H1 (cell line): ENCODE measurements around the gene SLC1A7. TPM values are rescaled to one million over a fixed set of nuclear protein-coding genes. Genes with fewer than 3 reads are reported as not detected.

Experiments
- CTCF ChIA-PET: fragments of 300-600 bp; sonication (Branson Sonifier 250); formaldehyde crosslinking; loops from one replicate; lab custom pipeline; 2021; ENCODE audit not compliant: partially characterized antibody; lab: Charles Lee
- POLR2A ChIA-PET: fragments of 300-600 bp; sonication (Branson Sonifier 250); formaldehyde crosslinking; loops from one replicate; lab custom pipeline; 2021; ENCODE audit warnings: inconsistent platforms; ENCODE audit not compliant: partially characterized antibody; lab: Charles Lee
- DNase-seq, 2 experiments: peaks; one replicate each; pipeline versions ENCODE4 v3.0.0 to v3.0.0-alpha.2; 2010 to 2022; ENCODE audit warnings: low spot score in 2 of 2, low read depth in 1 of 2, mixed read lengths in 1 of 2
- FAIRE-seq: peaks from 2 replicates; lab custom pipeline; 2011; peaks lifted over from hg19 to GRCh38; lab: Jason Lieb, UNC
- H2AFZ ChIP-seq: 2 replicates; pipeline ENCODE4 v1.8.1; 2012; ENCODE audit warnings: low read length, inconsistent platforms
- H2AK5ac ChIP-seq: 2 replicates; pipeline ENCODE4 v1.6.1; 2013; ENCODE audit warnings: low read depth, low read length
- H2BK120ac ChIP-seq: replicated peaks from 2 replicates; pipeline ENCODE3; 2013; ENCODE audit warnings: low read depth, low read length, inconsistent platforms
- H2BK12ac ChIP-seq: 2 replicates; pipeline ENCODE4 v1.6.1; 2013; ENCODE audit warnings: low read depth, low read length
- H2BK15ac ChIP-seq: 2 replicates; pipeline ENCODE4 v1.6.1; 2013; ENCODE audit warnings: low read length
- H2BK20ac ChIP-seq: 2 replicates; pipeline ENCODE4 v1.6.1; 2013; ENCODE audit warnings: low read length
- H2BK5ac ChIP-seq: 2 replicates; pipeline ENCODE4 v1.6.1; 2013; ENCODE audit warnings: low read depth, low read length
- H3K14ac ChIP-seq: 2 replicates; pipeline ENCODE4 v1.6.1; 2013; ENCODE audit warnings: inconsistent platforms; ENCODE audit not compliant: insufficient read length
- H3K18ac ChIP-seq: 2 replicates; pipeline ENCODE4 v1.6.1; 2013; ENCODE audit warnings: low read length; ENCODE audit errors: extremely low read depth
- H3K23ac ChIP-seq: 2 replicates; pipeline ENCODE4 v1.6.1; 2013; ENCODE audit warnings: inconsistent platforms; ENCODE audit not compliant: insufficient read length
- H3K23me2 ChIP-seq: 2 replicates; pipeline ENCODE4 v1.6.1; 2013; ENCODE audit warnings: low read depth, low read length
- H3K27ac ChIP-seq: 2 replicates; pipeline ENCODE4 v1.6.1; 2011; ENCODE audit warnings: low read depth, low read length, inconsistent platforms
- H3K27me3 ChIP-seq, 4 experiments: replicated peaks in 1 of 4; 1 replicate in 1 of 4; 2 replicates in 3 of 4; pipeline versions ENCODE4 v1.6.1 to v1.8.1; 2011 to 2013; ENCODE audit warnings: low read length in 3 of 4, mild to moderate bottlenecking in 3 of 4, inconsistent platforms in 2 of 4, mixed read lengths in 2 of 4, moderate library complexity in 1 of 4; ENCODE audit not compliant: control insufficient read depth in 3 of 4, insufficient read depth in 3 of 4; ENCODE audit errors: extremely low read depth in 1 of 4
- H3K36me3 ChIP-seq, 4 experiments: 2 replicates each; pipeline versions ENCODE4 v1.6.1 to v1.8.1; 2011 to 2013; ENCODE audit warnings: mild to moderate bottlenecking in 4 of 4, low read length in 3 of 4, moderate library complexity in 2 of 4, control low read depth in 1 of 4, inconsistent platforms in 1 of 4; ENCODE audit not compliant: insufficient read depth in 4 of 4, control insufficient read depth in 2 of 4
- H3K4ac ChIP-seq: replicated peaks from 2 replicates; pipeline ENCODE3; 2013; ENCODE audit warnings: low read length, low read depth, mixed read lengths, inconsistent platforms; ENCODE audit not compliant: insufficient read length
- H3K4me1 ChIP-seq, 4 experiments: replicated peaks in 1 of 4; 1 replicate in 1 of 4; 2 replicates in 3 of 4; pipeline versions ENCODE4 v1.6.1 to v1.8.1; 2011 to 2013; ENCODE audit warnings: low read length in 3 of 4, inconsistent platforms in 2 of 4, mixed read lengths in 1 of 4; ENCODE audit not compliant: insufficient read depth in 4 of 4, control insufficient read depth in 3 of 4
- H3K4me2 ChIP-seq, 2 experiments: 2 replicates each; pipeline versions ENCODE4 v1.6.1 to v1.8.1; 2011 to 2013; ENCODE audit warnings: low read depth in 2 of 2, low read length in 2 of 2, control low read depth in 1 of 2, inconsistent platforms in 1 of 2, mild to moderate bottlenecking in 1 of 2; ENCODE audit not compliant: insufficient read depth in 1 of 2
- H3K4me3 ChIP-seq, 4 experiments: fragments of 200-600, 300-600 bp in 1 of 4; sonication (generic), shearing (Covaris generic), sonication (Bioruptor Twin) in 1 of 4; 2 replicates each; pipeline versions ENCODE4 v1.5.1 to v1.8.1; 2011 to 2016; ENCODE audit warnings: low read length in 4 of 4, low read depth in 3 of 4, control low read depth in 2 of 4, inconsistent platforms in 2 of 4, mild to moderate bottlenecking in 2 of 4, mixed read lengths in 1 of 4, moderate library complexity in 1 of 4; ENCODE audit not compliant: insufficient read depth in 2 of 4; ENCODE audit errors: extremely low read depth in 1 of 4
- H3K56ac ChIP-seq: replicated peaks from 2 replicates; pipeline ENCODE3; 2013; ENCODE audit warnings: low read depth, mild to moderate bottlenecking, mixed read lengths, low read length, inconsistent platforms; ENCODE audit not compliant: insufficient read length
- H3K79me1 ChIP-seq: 2 replicates; pipeline ENCODE4 v1.6.1; 2013; ENCODE audit warnings: low read depth, low read length, control low read depth
- H3K79me2 ChIP-seq, 2 experiments: 2 replicates each; pipeline versions ENCODE4 v1.6.1 to v1.8.1; 2012 to 2013; ENCODE audit warnings: low read length in 2 of 2, mild to moderate bottlenecking in 2 of 2, inconsistent platforms in 1 of 2; ENCODE audit not compliant: insufficient read depth in 2 of 2, control insufficient read depth in 1 of 2
- H3K9ac ChIP-seq, 4 experiments: replicated peaks in 1 of 4; 1 replicate in 1 of 4; 2 replicates in 3 of 4; pipeline versions ENCODE4 v1.6.1 to v1.8.1; 2011 to 2013; ENCODE audit warnings: low read depth in 3 of 4, low read length in 3 of 4, control low read depth in 2 of 4, mild to moderate bottlenecking in 2 of 4, moderate library complexity in 2 of 4, inconsistent platforms in 1 of 4; ENCODE audit errors: extremely low read depth in 1 of 4
- H3K9me3 ChIP-seq, 2 experiments: 2 replicates each; pipeline versions ENCODE4 v1.6.1 to v1.8.1; 2012 to 2013; ENCODE audit warnings: mild to moderate bottlenecking in 2 of 2, moderate library complexity in 2 of 2, control low read depth in 1 of 2, inconsistent platforms in 1 of 2, low read depth in 1 of 2, low read length in 1 of 2, mixed read lengths in 1 of 2; ENCODE audit not compliant: insufficient read depth in 2 of 2
- H4K20me1 ChIP-seq, 2 experiments: replicated peaks in 1 of 2; 2 replicates each; pipeline versions ENCODE3 to v1.8.1; 2011 to 2013; ENCODE audit warnings: inconsistent platforms in 2 of 2, low read length in 2 of 2, mild to moderate bottlenecking in 1 of 2; ENCODE audit not compliant: insufficient read depth in 2 of 2, control insufficient read depth in 1 of 2
- H4K5ac ChIP-seq: 2 replicates; pipeline ENCODE4 v1.6.1; 2013; ENCODE audit warnings: low read length, low read depth, mixed read lengths, inconsistent platforms; ENCODE audit not compliant: insufficient read length
- H4K8ac ChIP-seq: 2 replicates; pipeline ENCODE4 v1.8.0; 2013; ENCODE audit warnings: mild to moderate bottlenecking, moderate library complexity, low read length, inconsistent platforms; ENCODE audit not compliant: insufficient read depth; ENCODE audit errors: extremely low read depth
- H4K91ac ChIP-seq: replicated peaks from 2 replicates; pipeline ENCODE3; 2013; ENCODE audit warnings: low read length, mixed read lengths, inconsistent platforms; ENCODE audit not compliant: insufficient read length
- CREB1 ChIP-seq: IDR thresholded peaks from 2 replicates; pipeline ENCODE4 v1.6.1; 2012; ENCODE audit warnings: inconsistent platforms
- TBP ChIP-seq: IDR thresholded peaks from 2 replicates; pipeline ENCODE4 v1.6.1; 2011; ENCODE audit warnings: low read depth, low read length, improper control_type of control experiment
- WGBS, 2 experiments: shearing (Covaris generic) in 1 of 2; methylation state at CpG; one replicate each; pipeline versions ENCODE4 v1.1.6 to v1.1.7; 2013 to 2015; ENCODE audit warnings: low lambda C conversion rate in 2 of 2, mixed read lengths in 2 of 2, inconsistent platforms in 1 of 2, low coverage in 1 of 2, missing lambda C conversion rate in 1 of 2; ENCODE audit not compliant: insufficient replicate concordance in 2 of 2, insufficient coverage in 1 of 2, insufficient read length in 1 of 2; ENCODE audit errors: extremely low coverage in 1 of 2, missing lambda C conversion rate in 1 of 2; 5-methylcytosine and 5-hydroxymethylcytosine counted together
- polyA plus RNA-seq, 7 experiments: library from polyadenylated mRNA; depleted of rRNA in 3 of 7; stranded (reverse) in 5 of 7; unstranded in 2 of 7; fragments of >200 nt in 5 of 7; fragments of 200-250 nt in 2 of 7; gene quantifications; 1 replicate in 5 of 7; 2 replicates in 1 of 7; 4 replicates in 1 of 7; pipeline versions ENCODE4 v1.2.1 to v1.2.3, GENCODE V29; 2011 to 2013; ENCODE audit warnings: missing spikeins in 2 of 7, mixed read lengths in 2 of 7
- total RNA-seq: library from RNA; stranded (reverse); fragmentation: NEBNext Ultra II Directional; extraction: Animal tissue kit (Norgen Biotek cat#: 25700); gene quantifications from 2 replicates; pipeline ENCODE4 v1.2.1, GENCODE V29; 2021

The SLC1A7 gene
- total and polyA plus RNA-seq, 2 of the 8 experiments (the other 6 are each of a cell fraction or from before 2014, with no cell fraction given): not detected

- no peak overlapping the region for H2BK20ac ChIP-seq
- no peak overlapping the region for H3K56ac ChIP-seq
- H3K23ac ChIP-seq: no peak overlapping the region
- no peak overlapping the region for H2BK120ac ChIP-seq
- 94% methylated on average over 1 of the region's 1 CpG; no CpG with 5 or more reads in 1 of the 2 experiments for WGBS, 2 experiments
- H3K4ac ChIP-seq: no peak overlapping the region
- FAIRE-seq (no peak), DNase-seq (no peak)
- H3K4me2 ChIP-seq: no peak overlapping the region
- no peaks in the 10 kb centered on the region for H3K9me3 ChIP-seq
- H2AFZ ChIP-seq: no peak overlapping the region
- ChIA-PET POLR2A (no interaction called here), CTCF (interaction anchor here (0.6 to 2.7 kb wide), 4 partner anchors 12 to 272 kb away, joined by 3 to 6 read pairs (median 4); no protein-coding TSS in a partner anchor)
- H3K79me2 ChIP-seq: no peaks in the 10 kb centered on the region
- no peak overlapping the region for H3K27ac ChIP-seq
- H3K14ac ChIP-seq: no peak overlapping the region
- no peak overlapping the region for H4K8ac ChIP-seq
- H2AK5ac ChIP-seq: no peak overlapping the region
- H2BK12ac ChIP-seq: no peak overlapping the region
- H3K4me1 ChIP-seq: peaks cover 0 to 8% (median 3%) of the 10 kb centered on the region in 4 experiments; a peak in 3 of 7 replicates
- H3K79me1 ChIP-seq: no peaks in the 10 kb centered on the region
- H4K20me1 ChIP-seq: no peaks in the 10 kb centered on the region
- H2BK5ac ChIP-seq: no peak overlapping the region
- H3K27me3 ChIP-seq: no peaks in the 10 kb centered on the region
- no peak overlapping the region for H3K18ac ChIP-seq
- no peak overlapping the region for H3K4me3 ChIP-seq
- no peak overlapping the region for H3K9ac ChIP-seq
- H4K5ac ChIP-seq: no peak overlapping the region
- no peaks in the 10 kb centered on the region for H3K23me2 ChIP-seq
- H4K91ac ChIP-seq: no peak overlapping the region
- H3K36me3 ChIP-seq: no peaks in the 10 kb centered on the region
- no peak overlapping the region for H2BK15ac ChIP-seq
- no peak for TF ChIP-seq CREB1
- TF ChIP-seq TBP: no peak
Observed at GRCh38 chr1:53158900-53159299, 16.5 kb upstream of the SLC1A7 start.
